Neural progenitor cell (in vitro differentiated cells): Measurements from ENCODE around the gene ZNF747.

ENCODE experiments used
- CTCF ChIP-seq: fragments of 200-600 bp; sonication (generic); IDR thresholded peaks from 2 replicates; pipeline ENCODE4 v1.5.1; 2017; ENCODE audit warnings: antibody characterized with exemption, mild to moderate bottlenecking
- EZH2 ChIP-seq: fragments of 200-600 bp; sonication (generic); IDR thresholded peaks from 2 replicates; pipeline ENCODE4 v1.6.1; 2017; ENCODE audit warnings: antibody characterized with exemption, mild to moderate bottlenecking, moderate library complexity
- EZH2phosphoT487 ChIP-seq: fragments of 200-600 bp; sonication (generic); IDR thresholded peaks from 2 replicates; pipeline ENCODE4 v1.6.1; 2017; ENCODE audit warnings: antibody characterized with exemption

GRCh38 chr16:30557707-30557956 is 23.0 kb upstream of the ZNF747 start:
- no peak for TF ChIP-seq EZH2phosphoT487
- TF ChIP-seq CTCF: peak; percentile 28
- no peak for TF ChIP-seq EZH2
